WTC11 (cell line): ENCODE data around the gene COMMD10.

ENCODE experiments used
- CTCF ChIP-seq: fragments of 200-600 bp; IDR thresholded peaks from 2 replicates; pipeline ENCODE4 v1.8.0; 2022; ENCODE audit warnings: antibody characterized with exemption
- E2F4 ChIP-seq: sonication (generic); formaldehyde crosslinking; IDR thresholded peaks from 2 replicates; pipeline ENCODE4 v1.8.1; 2022; ENCODE audit warnings: low read depth, mild to moderate bottlenecking, moderate library complexity, missing genetic modification reagents, borderline replicate concordance
- ETV6 ChIP-seq: sonication (generic); formaldehyde crosslinking; IDR thresholded peaks from 2 replicates; pipeline ENCODE4 v1.8.1; 2022; ENCODE audit warnings: mild to moderate bottlenecking, missing genetic modification reagents
- GABPB1 ChIP-seq: sonication (generic); formaldehyde crosslinking; IDR thresholded peaks from 2 replicates; pipeline ENCODE4 v1.8.1; 2023; ENCODE audit warnings: mild to moderate bottlenecking, missing genetic modification reagents
- JUN ChIP-seq: sonication (generic); formaldehyde crosslinking; IDR thresholded peaks from 2 replicates; pipeline ENCODE4 v1.8.0; 2023; ENCODE audit warnings: mild to moderate bottlenecking, missing genetic modification reagents
- MAX ChIP-seq: sonication (generic); formaldehyde crosslinking; IDR thresholded peaks from 2 replicates; pipeline ENCODE4 v1.8.0; 2022; ENCODE audit warnings: mild to moderate bottlenecking, missing genetic modification reagents
- PRDM15 ChIP-seq: sonication (generic); formaldehyde crosslinking; IDR thresholded peaks from 2 replicates; pipeline ENCODE4 v1.8.0; 2022; ENCODE audit warnings: missing genetic modification reagents
- SMAD4 ChIP-seq: sonication (generic); formaldehyde crosslinking; IDR thresholded peaks from 2 replicates; pipeline ENCODE4 v1.8.0; 2022; ENCODE audit warnings: mild to moderate bottlenecking, missing genetic modification reagents
- TEAD1 ChIP-seq: sonication (generic); formaldehyde crosslinking; IDR thresholded peaks from 2 replicates; pipeline ENCODE4 v1.8.0; 2022; ENCODE audit warnings: mild to moderate bottlenecking, missing genetic modification reagents
- USF1 ChIP-seq: sonication (generic); formaldehyde crosslinking; IDR thresholded peaks from 2 replicates; pipeline ENCODE4 v1.8.0; 2022; ENCODE audit warnings: mild to moderate bottlenecking, missing genetic modification reagents
- USF2 ChIP-seq: sonication (generic); formaldehyde crosslinking; IDR thresholded peaks from 2 replicates; pipeline ENCODE4 v1.8.1; 2023; ENCODE audit warnings: mild to moderate bottlenecking, missing genetic modification reagents, moderate library complexity

- TF ChIP-seq CTCF (no peak), USF2 (CRISPR knock-in tag) (no peak), MAX (CRISPR knock-in tag) (no peak), ETV6 (CRISPR knock-in tag) (no peak), USF1 (CRISPR knock-in tag) (no peak), GABPB1 (CRISPR knock-in tag) (no peak), E2F4 (CRISPR knock-in tag) (no peak), PRDM15 (CRISPR knock-in tag) (no peak), TEAD1 (no peak), SMAD4 (CRISPR knock-in tag) (no peak), JUN (CRISPR knock-in tag) (no peak)
Measured at GRCh38 chr5:116273448-116274242, 188.8 kb downstream of the COMMD10 start.
